Measurements from ENCODE around the gene SLC25A22.

Gene SLC25A22

DNA sequence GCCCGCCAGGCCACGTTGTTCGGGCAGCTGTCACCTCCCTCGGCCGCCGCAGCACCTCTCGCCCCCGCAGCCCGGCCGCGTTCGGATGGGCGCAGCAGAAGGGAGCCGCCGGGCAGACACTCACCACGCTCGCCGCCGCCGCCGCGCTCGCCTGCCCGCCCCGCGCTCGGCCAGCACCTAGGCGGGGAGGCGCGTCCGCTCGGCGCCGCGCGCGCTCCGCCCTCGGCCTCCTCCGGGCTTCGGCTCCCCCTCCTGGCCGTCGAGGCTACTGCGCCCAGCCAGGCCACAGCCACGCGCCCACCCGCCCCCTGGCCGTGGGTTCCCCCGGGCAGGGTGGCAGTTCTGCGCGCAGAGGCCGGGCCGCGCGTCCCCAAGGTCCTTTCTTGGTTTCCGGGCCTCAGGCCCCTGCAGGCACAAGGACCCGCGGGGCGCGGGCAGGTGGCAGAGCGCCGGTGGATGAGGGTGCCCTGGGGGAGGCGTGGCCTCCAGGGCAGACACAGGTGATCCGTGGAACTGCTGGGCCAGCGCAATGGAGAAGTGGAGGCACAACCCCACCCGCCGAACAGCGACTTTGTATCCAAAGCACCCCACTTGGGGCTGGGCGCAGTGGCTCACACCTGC is at the start of gene SLC25A22:
Gene SLC25A22, minus strand, starts transcription at position 189 of the 621 bp plus-strand sequence. CDS start 3,275 bp downstream, outside the sequence.
- DNase-seq, result peak; percentile 85

DNA sequence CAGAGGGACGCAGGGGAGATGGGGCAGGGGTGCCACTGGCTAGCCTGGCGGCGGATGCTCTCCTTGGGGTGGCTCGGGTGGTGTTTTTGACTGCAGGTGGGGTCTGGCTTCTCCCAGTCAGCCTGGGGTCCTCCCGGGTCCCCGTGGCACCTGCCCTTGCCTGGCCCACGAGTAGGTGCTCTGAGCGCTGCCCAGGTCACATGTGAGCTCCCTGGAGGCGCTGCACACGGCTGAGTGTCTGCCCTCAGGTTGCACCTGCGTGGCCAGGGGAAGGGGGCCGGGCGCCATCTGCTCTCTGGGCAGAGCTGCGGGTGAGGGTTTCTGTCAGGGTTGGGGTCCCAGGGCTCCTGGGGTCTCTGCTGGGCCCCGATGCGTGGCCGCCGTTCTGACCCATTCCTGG is 49.8 kb upstream of the SLC25A22 start:
- no peak for DNase-seq

DNA sequence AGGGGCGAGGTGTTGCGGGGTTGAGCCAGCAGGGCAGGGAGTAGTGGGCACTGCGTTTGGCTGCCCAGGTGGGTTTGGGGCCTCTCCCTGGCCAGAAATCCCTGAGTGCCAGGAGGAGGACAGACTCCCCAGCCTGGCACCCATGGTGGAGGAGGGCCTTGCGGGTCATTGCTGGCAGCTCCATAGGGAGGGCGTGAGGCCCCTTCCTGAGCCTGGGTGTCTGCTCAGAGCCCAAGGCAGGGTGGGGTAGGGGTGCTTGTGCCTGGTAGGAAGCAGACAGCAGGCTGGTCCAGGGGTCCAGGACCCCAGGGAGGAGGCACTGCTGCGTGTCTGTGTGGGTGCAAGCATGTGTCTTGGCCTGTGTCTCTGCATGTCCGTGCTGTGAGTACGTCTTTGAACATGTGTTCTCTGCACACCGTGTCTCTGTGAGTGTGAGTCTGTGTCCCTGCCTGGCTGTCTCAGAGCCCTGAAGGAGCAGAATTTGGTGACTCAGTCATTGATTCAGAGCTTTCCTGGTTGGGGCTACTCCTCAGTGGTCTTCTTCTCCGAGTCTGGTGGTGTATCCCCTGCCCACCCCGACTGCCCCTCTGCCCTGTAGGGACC is 48.5 kb upstream of the SLC25A22 start:
- DNase-seq, result no peak

GRCh38 chr11:845872-846495 is 47.9 kb upstream of the SLC25A22 start:
- no peak for DNase-seq

DNA sequence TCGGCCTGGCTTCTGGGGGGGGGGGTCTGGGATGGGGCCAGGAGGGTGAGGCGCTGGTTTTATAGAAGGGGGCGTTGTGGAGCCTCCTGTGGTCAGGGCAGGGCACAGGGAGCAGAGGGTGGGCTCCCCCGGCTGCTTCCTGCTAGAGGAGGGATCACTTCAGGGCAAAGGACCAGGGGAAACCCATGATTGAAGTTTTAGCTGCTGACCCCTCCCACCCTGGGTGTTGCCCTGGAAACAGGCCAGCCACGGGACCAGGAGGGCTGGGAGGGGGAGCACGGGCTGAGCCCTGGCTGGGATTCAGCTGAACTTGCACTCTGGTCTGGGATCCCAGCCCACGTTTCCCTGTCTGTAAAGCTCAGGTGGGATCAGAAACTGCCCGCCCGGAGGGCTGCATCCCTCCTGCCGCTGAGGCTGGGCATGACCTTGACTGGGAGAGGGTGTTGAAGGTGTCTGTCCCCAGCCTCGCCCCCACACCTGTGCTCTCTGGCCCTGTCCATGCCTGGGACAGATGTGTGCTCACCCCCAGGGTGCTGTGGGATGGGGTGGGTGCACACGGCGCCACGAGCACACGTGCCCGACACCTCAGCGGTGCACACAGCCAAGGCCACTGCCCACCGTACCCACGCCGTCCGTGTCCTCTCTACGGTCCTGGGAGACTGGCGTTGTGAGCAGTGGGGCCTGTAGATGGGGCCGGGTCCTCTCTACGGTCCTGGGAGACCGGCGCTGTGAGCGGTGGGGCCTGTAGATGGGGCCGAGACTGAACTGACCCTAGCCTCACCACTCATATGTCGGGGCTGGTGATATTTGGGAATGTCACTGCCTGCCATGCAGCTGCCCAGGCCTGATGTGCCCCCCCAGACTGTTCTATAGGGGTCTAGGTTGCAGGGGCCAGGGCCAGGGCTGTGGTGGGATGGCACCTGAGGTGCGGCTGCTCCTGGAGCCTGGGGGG is 46.9 kb upstream of the SLC25A22 start:
- DNase-seq, result no peak

DNA sequence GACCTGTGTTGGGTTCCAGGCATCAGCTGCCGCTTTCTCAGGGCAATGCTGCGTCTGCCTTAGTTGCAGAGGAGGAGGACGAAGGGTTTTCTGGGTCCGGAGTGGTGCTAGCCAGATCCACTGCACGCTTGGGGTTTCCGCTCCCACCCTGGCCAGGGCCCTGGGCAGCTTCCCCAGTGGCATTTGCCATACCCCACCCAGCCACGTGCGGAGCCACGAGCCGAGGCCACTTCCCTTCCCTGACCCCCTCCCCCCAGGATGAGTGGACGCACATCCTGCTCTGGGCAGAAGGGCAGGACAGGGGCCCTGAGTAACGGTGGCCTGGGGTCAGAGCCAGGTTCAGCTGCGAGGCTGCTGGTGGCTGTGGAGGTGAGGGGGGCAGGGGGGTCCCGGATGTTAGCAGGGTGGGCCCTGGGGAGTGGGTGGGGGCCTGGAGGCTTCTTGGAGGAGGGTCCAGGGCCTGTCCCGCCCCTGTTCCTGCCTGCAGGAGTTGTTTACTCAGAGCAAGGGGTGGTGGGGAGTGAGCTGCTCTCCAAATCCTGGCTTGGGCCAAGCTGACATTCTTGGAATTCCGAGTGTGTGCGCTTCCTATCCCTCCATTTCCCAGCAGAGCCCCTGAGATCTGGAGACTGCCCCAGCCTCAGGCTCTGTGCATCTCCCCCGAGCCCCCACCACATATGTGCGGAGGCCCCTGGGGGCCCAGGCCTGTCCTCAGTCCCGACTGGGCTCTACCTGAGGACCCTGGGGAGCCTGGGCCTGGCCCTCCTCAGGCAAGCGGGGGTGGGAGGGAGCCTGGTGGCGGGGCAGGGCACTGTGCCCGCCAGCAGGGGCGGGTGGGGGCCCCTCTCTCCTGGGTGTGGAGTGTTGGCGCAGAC is 46.0 kb upstream of the SLC25A22 start:
- DNase-seq, result no peak

- no peak for DNase-seq
Observed at GRCh38 chr11:843086-843734, 45.1 kb upstream of the SLC25A22 start.

DNA sequence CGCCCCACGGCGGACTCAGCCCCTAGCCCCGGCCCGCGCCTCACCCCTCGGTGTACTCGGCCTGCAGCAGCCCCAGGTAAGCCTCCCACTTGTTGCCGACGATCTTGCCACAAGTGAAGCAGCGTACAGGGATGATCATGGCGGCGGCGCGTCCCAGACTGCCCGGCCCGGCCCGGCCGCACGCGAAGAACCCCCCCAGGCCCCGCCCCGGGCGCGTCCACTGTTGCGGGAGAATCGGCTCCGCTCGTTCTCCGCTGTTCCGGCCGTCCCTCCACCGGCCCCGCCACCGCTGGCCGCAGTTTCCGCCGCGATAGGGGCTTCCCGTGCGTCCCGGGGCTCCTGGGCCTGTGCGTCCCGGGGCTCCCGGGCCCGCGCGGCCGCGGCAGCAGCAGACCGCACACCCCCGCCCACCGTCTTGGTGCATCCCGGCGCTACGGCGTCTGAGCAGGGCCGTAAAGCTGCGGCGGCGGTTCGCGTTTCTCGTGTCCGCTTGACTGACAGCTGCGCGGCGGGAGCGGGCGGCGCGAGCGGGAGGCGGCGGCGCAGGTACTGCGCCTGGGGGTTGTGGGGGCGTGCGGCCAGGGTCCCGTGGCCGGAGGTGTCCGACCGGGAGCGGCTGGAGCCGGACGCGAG is 44.4 kb upstream of the SLC25A22 start, which contains the start of the genes POLR2L and TSPAN4:
Gene POLR2L, minus strand, starts transcription at position 160 of the 633 bp plus-strand sequence. Its CDS starts 21 bp downstream, at position 139.
Gene TSPAN4, plus strand, starts transcription at position 483 of the 633 bp plus-strand sequence. CDS start 7,453 bp downstream, outside the sequence.
- DNase-seq, result peak; percentile 89

DNA sequence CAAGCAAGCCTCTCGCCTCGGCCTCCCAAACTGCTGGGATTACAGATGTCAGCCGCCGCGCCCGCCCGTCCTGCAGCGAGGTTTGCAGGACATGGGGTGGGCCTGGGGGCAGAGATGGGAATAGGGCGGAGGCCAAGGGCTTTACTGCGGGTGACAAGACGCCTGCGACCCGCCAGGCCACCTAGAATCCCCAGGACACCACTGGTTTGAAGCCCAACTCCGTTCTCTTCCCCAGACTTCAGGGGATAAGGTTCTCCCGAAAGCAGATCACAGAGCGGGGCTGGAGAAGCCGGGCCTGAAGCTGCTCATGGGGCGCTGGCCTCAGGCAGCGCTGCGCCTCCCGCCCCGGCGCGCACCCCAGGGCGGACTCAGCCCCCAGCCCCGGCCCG is 43.9 kb upstream of the SLC25A22 start:
- DNase-seq, result no peak

GRCh38 chr11:839875-840617 is 42.0 kb upstream of the SLC25A22 start:
- DNase-seq, result no peak

DNA sequence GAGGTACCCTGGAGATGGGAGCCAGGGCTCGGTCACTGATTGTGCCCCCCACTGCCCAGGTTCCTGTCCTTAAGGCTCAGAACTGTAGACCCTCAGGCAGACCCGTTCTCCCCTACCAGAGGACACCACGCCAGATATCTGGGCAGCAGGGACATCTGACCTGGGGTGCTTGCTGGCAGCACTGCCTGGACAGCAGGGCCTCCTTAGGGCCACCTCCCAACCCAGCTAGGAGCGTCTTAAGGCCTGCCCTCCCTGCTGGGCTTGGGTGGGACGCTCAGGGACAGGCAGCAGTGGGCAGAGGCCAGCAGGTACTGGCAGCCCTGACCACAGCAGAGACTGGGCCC is 41.2 kb upstream of the SLC25A22 start:
- DNase-seq, result no peak

DNA sequence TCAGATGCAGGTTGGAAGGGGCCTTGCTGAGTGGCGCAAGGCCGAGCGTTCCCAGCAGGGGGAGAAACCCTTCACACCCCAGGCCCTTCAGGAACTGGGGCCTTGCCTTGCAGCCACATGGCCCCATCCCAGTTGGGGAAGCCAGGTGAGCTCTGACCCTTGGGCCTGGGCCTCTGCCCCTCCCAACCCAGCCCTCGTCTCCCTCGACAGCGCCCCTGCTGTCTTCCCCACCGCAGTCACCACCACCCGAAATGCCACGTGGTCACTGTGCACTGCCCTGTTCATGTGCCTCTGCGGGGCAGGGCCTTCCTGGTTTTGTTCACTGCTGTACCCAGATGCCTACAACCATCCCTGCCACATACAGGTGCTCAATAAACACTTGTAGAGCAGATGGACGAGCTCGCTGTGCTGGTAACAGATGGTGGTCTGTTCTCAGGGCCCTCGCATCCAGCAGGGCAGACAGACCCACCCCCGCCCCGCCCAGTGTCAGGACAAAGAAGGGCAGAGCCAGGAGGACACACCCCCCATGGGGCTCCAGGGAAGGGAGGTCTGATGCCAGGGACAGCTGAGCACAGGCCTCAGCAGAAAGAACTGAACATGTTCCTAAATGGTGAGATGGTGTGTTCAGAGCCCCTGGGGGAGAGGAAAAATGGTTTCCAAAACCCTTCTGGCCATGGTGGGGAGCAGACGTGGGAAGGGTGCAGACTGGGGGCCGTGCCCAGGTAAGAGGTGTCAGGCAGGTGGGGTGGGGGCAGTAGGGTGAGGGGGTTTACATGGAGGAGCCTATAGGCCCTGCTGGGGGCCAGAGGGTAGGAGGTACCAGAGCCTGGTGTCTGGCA is 40.6 kb upstream of the SLC25A22 start:
- no peak for DNase-seq

- DNase-seq, result no peak
Observed at GRCh38 chr11:837990-838307, 39.9 kb upstream of the SLC25A22 start.

- no peak for DNase-seq
Observed at GRCh38 chr11:837189-837989, 39.3 kb upstream of the SLC25A22 start.

DNA sequence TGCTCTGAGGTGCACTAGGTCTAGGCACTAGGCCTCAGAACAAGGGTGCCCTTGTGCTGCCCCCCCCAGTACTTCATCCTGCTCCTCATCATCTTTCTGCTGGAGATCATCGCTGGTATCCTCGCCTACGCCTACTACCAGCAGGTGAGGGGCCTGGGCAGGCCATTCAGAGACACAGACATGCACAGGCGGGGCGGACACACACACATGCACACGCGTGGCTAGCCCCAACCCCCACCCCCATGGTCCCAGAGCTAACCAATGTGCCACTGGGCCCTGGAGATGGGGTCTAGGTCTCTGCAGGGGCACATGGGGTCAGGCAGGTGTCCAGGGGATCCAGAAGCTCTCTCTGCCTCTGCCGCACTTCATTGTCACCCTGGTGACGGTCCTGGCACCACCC is 38.6 kb upstream of the SLC25A22 start:
- no peak for DNase-seq

DNA sequence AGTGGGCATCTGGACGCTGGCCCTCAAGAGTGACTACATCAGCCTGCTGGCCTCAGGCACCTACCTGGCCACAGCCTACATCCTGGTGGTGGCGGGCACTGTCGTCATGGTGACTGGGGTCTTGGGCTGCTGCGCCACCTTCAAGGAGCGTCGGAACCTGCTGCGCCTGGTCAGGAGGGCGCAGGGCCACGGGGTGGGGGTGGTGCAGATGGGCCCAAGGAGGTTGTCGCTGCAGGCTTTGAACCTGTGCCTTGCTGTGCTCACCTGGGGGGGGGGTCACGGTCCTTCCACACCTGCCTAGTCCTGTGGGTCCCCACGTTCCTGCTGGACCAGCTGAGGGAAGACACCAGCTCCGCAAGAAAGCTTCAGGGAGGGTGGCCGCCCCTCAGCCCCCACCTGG is 38.2 kb upstream of the SLC25A22 start:
- DNase-seq, result no peak

- no peak for DNase-seq
Observed at GRCh38 chr11:834371-835316, 36.6 kb upstream of the SLC25A22 start.
